HCT116 (cell line): Measurements from ENCODE around the gene SYTL5.

Experiments used
- MAX ChIP-seq: IDR thresholded peaks from 2 replicates; pipeline ENCODE4 v1.6.1; 2012
- POLR2A ChIP-seq: IDR thresholded peaks from 2 replicates; pipeline ENCODE4 v1.7.0; 2011; ENCODE audit warnings: borderline replicate concordance; ENCODE audit not compliant: insufficient read depth, insufficient read length; ENCODE audit errors: extremely low read depth
- POLR2AphosphoS5 ChIP-seq: IDR thresholded peaks from 2 replicates; pipeline ENCODE4 v1.6.1; 2011; ENCODE audit warnings: mild to moderate bottlenecking, low read depth, low read length, moderate library complexity
- RAD21 ChIP-seq: IDR thresholded peaks from 2 replicates; pipeline ENCODE4 v1.6.1; 2012; ENCODE audit warnings: low read depth, mild to moderate bottlenecking
- YY1 ChIP-seq: IDR thresholded peaks from 2 replicates; pipeline ENCODE4 v1.6.1; 2011; ENCODE audit warnings: low read length, low read depth, moderate library complexity, mild to moderate bottlenecking; ENCODE audit not compliant: insufficient replicate concordance; ENCODE audit errors: extremely low read depth
- TF ChIP-seq, protein P1 (sequence below), 3 experiments: fragments of 200-600 bp in 1 of 3; sonication (generic) in 1 of 3; IDR thresholded peaks in 2 of 3; conservative IDR thresholded peaks in 1 of 3; 2 replicates each; pipeline ENCODE4 v1.5.1; 2012 to 2017; ENCODE audit warnings: low read depth in 2 of 3, low read length in 2 of 3, antibody characterized with exemption in 1 of 3, borderline replicate concordance in 1 of 3, control low read depth in 1 of 3, mild to moderate bottlenecking in 1 of 3, mixed read lengths in 1 of 3, mixed run types in 1 of 3, moderate library complexity in 1 of 3; ENCODE audit not compliant: insufficient read depth in 1 of 3
- TF ChIP-seq, protein P2 (sequence below): IDR thresholded peaks from 2 replicates; pipeline ENCODE4 v1.6.1; 2012; ENCODE audit warnings: low read depth

- TF ChIP-seq, protein P1, sequence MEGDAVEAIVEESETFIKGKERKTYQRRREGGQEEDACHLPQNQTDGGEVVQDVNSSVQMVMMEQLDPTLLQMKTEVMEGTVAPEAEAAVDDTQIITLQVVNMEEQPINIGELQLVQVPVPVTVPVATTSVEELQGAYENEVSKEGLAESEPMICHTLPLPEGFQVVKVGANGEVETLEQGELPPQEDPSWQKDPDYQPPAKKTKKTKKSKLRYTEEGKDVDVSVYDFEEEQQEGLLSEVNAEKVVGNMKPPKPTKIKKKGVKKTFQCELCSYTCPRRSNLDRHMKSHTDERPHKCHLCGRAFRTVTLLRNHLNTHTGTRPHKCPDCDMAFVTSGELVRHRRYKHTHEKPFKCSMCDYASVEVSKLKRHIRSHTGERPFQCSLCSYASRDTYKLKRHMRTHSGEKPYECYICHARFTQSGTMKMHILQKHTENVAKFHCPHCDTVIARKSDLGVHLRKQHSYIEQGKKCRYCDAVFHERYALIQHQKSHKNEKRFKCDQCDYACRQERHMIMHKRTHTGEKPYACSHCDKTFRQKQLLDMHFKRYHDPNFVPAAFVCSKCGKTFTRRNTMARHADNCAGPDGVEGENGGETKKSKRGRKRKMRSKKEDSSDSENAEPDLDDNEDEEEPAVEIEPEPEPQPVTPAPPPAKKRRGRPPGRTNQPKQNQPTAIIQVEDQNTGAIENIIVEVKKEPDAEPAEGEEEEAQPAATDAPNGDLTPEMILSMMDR (IDR thresholded peaks at IDR 0.05 in 2 of 3, conservative IDR thresholded peaks at IDR 0.05 in 1 of 3; ENCODE audit: borderline replicate concordance in 1 of 3, insufficient read depth in 1 of 3, low read depth in 2 of 3, low read length in 2 of 3) = no peak
- TF ChIP-seq MAX = no peak
- TF ChIP-seq POLR2A = no peak
- no peak for TF ChIP-seq YY1
- no peak for TF ChIP-seq RAD21
- TF ChIP-seq, protein P2, sequence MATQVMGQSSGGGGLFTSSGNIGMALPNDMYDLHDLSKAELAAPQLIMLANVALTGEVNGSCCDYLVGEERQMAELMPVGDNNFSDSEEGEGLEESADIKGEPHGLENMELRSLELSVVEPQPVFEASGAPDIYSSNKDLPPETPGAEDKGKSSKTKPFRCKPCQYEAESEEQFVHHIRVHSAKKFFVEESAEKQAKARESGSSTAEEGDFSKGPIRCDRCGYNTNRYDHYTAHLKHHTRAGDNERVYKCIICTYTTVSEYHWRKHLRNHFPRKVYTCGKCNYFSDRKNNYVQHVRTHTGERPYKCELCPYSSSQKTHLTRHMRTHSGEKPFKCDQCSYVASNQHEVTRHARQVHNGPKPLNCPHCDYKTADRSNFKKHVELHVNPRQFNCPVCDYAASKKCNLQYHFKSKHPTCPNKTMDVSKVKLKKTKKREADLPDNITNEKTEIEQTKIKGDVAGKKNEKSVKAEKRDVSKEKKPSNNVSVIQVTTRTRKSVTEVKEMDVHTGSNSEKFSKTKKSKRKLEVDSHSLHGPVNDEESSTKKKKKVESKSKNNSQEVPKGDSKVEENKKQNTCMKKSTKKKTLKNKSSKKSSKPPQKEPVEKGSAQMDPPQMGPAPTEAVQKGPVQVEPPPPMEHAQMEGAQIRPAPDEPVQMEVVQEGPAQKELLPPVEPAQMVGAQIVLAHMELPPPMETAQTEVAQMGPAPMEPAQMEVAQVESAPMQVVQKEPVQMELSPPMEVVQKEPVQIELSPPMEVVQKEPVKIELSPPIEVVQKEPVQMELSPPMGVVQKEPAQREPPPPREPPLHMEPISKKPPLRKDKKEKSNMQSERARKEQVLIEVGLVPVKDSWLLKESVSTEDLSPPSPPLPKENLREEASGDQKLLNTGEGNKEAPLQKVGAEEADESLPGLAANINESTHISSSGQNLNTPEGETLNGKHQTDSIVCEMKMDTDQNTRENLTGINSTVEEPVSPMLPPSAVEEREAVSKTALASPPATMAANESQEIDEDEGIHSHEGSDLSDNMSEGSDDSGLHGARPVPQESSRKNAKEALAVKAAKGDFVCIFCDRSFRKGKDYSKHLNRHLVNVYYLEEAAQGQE = no peak
- TF ChIP-seq POLR2AphosphoS5 = no peak
These were observed 95.9 kb downstream of the SYTL5 start for GRCh38 chrX:38102240-38102639.
